HEK293 (cell line): ENCODE results near the gene PARP15.
A peak's percentile ranks its signal among the peaks of the same experiment; 100 is the strongest.
"Not testable (repeated sequence)": the region's sequence is repeated elsewhere in the genome, so short reads cannot be mapped to it uniquely, and the experiment has no call there.

ENCODE experiments used
- CTCF ChIP-seq: fragments of 450-650 bp; formaldehyde crosslinking; IDR thresholded peaks from 2 replicates; pipeline ENCODE4 v1.5.1; 2016; ENCODE audit warnings: missing biosample characterization, missing genetic modification characterization
- HOXA7 ChIP-seq: sonication (generic); formaldehyde crosslinking; IDR thresholded peaks from 2 replicates; pipeline ENCODE4 v1.8.1; 2022; ENCODE audit warnings: missing genetic modification reagents, borderline replicate concordance
- REST ChIP-seq: fragments of 450-650 bp; formaldehyde crosslinking; IDR thresholded peaks from 2 replicates; pipeline ENCODE4 v1.5.1; 2016; ENCODE audit warnings: missing biosample characterization, missing genetic modification characterization
- ZNF155 ChIP-seq: fragments of 450-650 bp; formaldehyde crosslinking; IDR thresholded peaks from 2 replicates; pipeline ENCODE4 v1.5.1; 2016; ENCODE audit warnings: missing biosample characterization, missing genetic modification characterization
- ZNF311 ChIP-seq: fragments of 450-650 bp; formaldehyde crosslinking; IDR thresholded peaks from 2 replicates; pipeline ENCODE4 v1.5.1; 2017; ENCODE audit warnings: missing biosample characterization, missing genetic modification characterization, borderline replicate concordance
- ZNF350 ChIP-seq: fragments of 450-650 bp; formaldehyde crosslinking; IDR thresholded peaks from 2 replicates; pipeline ENCODE4 v1.5.0; 2017; ENCODE audit warnings: missing biosample characterization, mild to moderate bottlenecking, missing genetic modification characterization
- ZNF510 ChIP-seq: fragments of 450-650 bp; formaldehyde crosslinking; IDR thresholded peaks from 2 replicates; pipeline ENCODE4 v1.5.1; 2018; ENCODE audit warnings: mild to moderate bottlenecking, missing genetic modification characterization, missing biosample characterization; ENCODE audit not compliant: insufficient replicate concordance
- ZNF549 ChIP-seq: fragments of 450-650 bp; IDR thresholded peaks from 2 replicates; pipeline ENCODE4 v1.5.1; 2018; ENCODE audit warnings: missing biosample characterization, missing genetic modification characterization, mild to moderate bottlenecking, inconsistent platforms, moderate library complexity
- ZNF76 ChIP-seq: fragments of 450-650 bp; formaldehyde crosslinking; IDR thresholded peaks from 2 replicates; pipeline ENCODE4; 2016; ENCODE audit warnings: low read depth, missing biosample characterization, missing genetic modification characterization, borderline replicate concordance
- ZNF777 ChIP-seq: fragments of 450-650 bp; formaldehyde crosslinking; IDR thresholded peaks from 2 replicates; pipeline ENCODE4 v1.5.1; 2017; ENCODE audit warnings: missing biosample characterization, missing genetic modification characterization, borderline replicate concordance
- TF ChIP-seq, protein P1 (sequence below): sonication (generic); formaldehyde crosslinking; IDR thresholded peaks from 2 replicates; pipeline ENCODE4 v1.8.1; 2022; ENCODE audit warnings: mild to moderate bottlenecking, moderate library complexity, missing genetic modification reagents
- TF ChIP-seq, protein P2 (sequence below): fragments of 450-650 bp; formaldehyde crosslinking; IDR thresholded peaks from 2 replicates; pipeline ENCODE4 v1.5.1; 2016; ENCODE audit warnings: missing biosample characterization, missing genetic modification characterization

DNA sequence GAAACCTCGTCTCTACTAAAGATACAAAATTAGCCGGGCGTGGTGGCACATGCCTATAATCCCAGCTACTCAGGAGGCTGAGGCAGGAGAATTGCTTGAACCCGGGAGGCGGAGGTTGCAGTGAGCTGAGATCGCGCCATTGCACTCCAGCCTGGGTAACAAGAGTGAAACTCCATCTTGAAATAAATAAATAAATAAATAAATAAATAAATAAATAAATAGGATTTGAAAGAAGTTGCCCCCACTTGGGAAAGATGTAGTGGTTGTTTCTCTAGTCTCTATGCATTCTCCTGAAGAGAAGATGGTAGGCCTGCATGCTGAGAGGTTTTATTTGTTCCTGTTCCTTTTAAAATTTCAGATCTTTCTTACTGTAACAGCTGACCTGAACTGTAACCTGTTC lies 9.3 kb upstream of the PARP15 start:
- TF ChIP-seq CTCF (tag by site-specific recombination); ZNF311 (tag by site-specific recombination); ZNF350 (tag by site-specific recombination); HOXA7 (CRISPR knock-in tag); ZNF76 (tag by site-specific recombination); ZNF777 (tag by site-specific recombination); ZNF549 (tag by site-specific recombination); REST; ZNF155 (tag by site-specific recombination): not testable (repeated sequence)
- TF ChIP-seq, protein P1, sequence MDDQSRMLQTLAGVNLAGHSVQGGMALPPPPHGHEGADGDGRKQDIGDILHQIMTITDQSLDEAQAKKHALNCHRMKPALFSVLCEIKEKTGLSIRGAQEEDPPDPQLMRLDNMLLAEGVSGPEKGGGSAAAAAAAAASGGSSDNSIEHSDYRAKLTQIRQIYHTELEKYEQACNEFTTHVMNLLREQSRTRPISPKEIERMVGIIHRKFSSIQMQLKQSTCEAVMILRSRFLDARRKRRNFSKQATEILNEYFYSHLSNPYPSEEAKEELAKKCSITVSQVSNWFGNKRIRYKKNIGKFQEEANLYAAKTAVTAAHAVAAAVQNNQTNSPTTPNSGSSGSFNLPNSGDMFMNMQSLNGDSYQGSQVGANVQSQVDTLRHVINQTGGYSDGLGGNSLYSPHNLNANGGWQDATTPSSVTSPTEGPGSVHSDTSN (CRISPR knock-in tag), result not testable (repeated sequence)
- TF ChIP-seq ZNF510 (tag by site-specific recombination), result peak; percentile 37
- TF ChIP-seq, protein P2, sequence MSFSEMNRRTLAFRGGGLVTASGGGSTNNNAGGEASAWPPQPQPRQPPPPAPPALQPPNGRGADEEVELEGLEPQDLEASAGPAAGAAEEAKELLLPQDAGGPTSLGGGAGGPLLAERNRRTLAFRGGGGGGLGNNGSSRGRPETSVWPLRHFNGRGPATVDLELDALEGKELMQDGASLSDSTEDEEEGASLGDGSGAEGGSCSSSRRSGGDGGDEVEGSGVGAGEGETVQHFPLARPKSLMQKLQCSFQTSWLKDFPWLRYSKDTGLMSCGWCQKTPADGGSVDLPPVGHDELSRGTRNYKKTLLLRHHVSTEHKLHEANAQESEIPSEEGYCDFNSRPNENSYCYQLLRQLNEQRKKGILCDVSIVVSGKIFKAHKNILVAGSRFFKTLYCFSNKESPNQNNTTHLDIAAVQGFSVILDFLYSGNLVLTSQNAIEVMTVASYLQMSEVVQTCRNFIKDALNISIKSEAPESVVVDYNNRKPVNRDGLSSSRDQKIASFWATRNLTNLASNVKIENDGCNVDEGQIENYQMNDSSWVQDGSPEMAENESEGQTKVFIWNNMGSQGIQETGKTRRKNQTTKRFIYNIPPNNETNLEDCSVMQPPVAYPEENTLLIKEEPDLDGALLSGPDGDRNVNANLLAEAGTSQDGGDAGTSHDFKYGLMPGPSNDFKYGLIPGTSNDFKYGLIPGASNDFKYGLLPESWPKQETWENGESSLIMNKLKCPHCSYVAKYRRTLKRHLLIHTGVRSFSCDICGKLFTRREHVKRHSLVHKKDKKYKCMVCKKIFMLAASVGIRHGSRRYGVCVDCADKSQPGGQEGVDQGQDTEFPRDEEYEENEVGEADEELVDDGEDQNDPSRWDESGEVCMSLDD, result not testable (repeated sequence)
